Transverse colon (tissue), 4 donors: ENCODE results near the gene ABCB8. TPM values are rescaled to one million over a fixed set of nuclear protein-coding genes. Genes with fewer than 3 reads are reported as not detected.
A peak's percentile ranks its signal among the peaks of the same experiment; 100 is the strongest.

Experiments used
- DNase-seq: peaks from one replicate; pipeline ENCODE4 v3.0.0-alpha.2; 2019
- H3K27ac ChIP-seq, 4 donors: fragments of 200-600 bp; sonication (generic); 2 replicates each; pipeline ENCODE4 v1.5.1; 2016 to 2018; ENCODE audit warnings: inconsistent platforms in 4 of 4
- H3K27me3 ChIP-seq: fragments of 200-600 bp; sonication (generic); 2 replicates; pipeline ENCODE4 v1.5.1; 2017; ENCODE audit warnings: inconsistent platforms
- H3K36me3 ChIP-seq, 4 donors: fragments of 200-600 bp; sonication (generic); 2 replicates each; pipeline ENCODE4 v1.5.1; 2017 to 2019; ENCODE audit warnings: inconsistent platforms in 4 of 4
- H3K4me1 ChIP-seq, 4 donors: fragments of 200-600 bp; sonication (generic); 2 replicates each; pipeline ENCODE4 v1.5.1; 2017 to 2020; ENCODE audit warnings: inconsistent platforms in 4 of 4
- H3K4me3 ChIP-seq, 4 donors: fragments of 200-600 bp; sonication (generic); 1 replicate in 1 of 4; 2 replicates in 3 of 4; pipeline versions ENCODE4 v1.5.1 to v1.6.1; 2017 to 2019; ENCODE audit warnings: inconsistent platforms in 4 of 4
- H3K9me3 ChIP-seq, 2 donors: fragments of 200-600 bp; sonication (generic); 2 replicates each; pipeline ENCODE4 v1.5.1; 2017 to 2019; ENCODE audit warnings: inconsistent platforms in 2 of 2
- CTCF ChIP-seq, 5 experiments: fragments of 200-600 bp in 3 of 5; fragments of 450-650 bp in 2 of 5; sonication (generic) in 3 of 5; IDR thresholded peaks; 1 replicate in 2 of 5; 2 replicates in 3 of 5; pipeline ENCODE4 v1.5.1; 2016 to 2017; ENCODE audit warnings: antibody characterized with exemption in 5 of 5, inconsistent platforms in 3 of 5, mild to moderate bottlenecking in 2 of 5, moderate library complexity in 1 of 5
- EP300 ChIP-seq: sonication (generic); formaldehyde crosslinking; IDR thresholded peaks from one replicate; pipeline ENCODE4 v1.6.1; 2017; ENCODE audit warnings: antibody characterized with exemption, low read depth
- POLR2A ChIP-seq: fragments of 450-650 bp; IDR thresholded peaks from one replicate; pipeline ENCODE4 v1.6.1; 2016; ENCODE audit warnings: antibody characterized with exemption, mild to moderate bottlenecking, moderate library complexity
- POLR2AphosphoS5 ChIP-seq, 3 donors: sonication (generic); formaldehyde crosslinking; IDR thresholded peaks; one replicate each; pipeline ENCODE4 v1.6.1; 2016; ENCODE audit warnings: antibody characterized with exemption in 3 of 3
- WGBS, 2 donors: methylation state at CpG; one replicate each; pipeline ENCODE4 v1.1.5; 2018; ENCODE audit warnings: low coverage in 1 of 2; 5-methylcytosine and 5-hydroxymethylcytosine counted together
- in situ Hi-C, 4 donors: fragments of 200-750 bp; cut with MboI; loops; one replicate each; pipeline versions ENCODE4 v1.15.0 to v1.15.1; 2017; ENCODE audit warnings: low sequenced_read_pairs in 3 of 4, low pct_ligation_motif_present in 1 of 4, low pct_unique_long_range_greater_than_20kb in 1 of 4
- intact Hi-C: fragments of 100-400 bp; cut with DNase I; formaldehyde crosslinking; loops from one replicate; pipeline ENCODE4 v1.15.1; 2023; ENCODE audit warnings: low total_unique reads
- total RNA-seq, 4 donors: library from RNA; depleted of rRNA; stranded (reverse); fragments of >200 nt; gene quantifications; one replicate each; pipeline ENCODE4 v1.1.0, GENCODE V29; 2016

Gene ABCB8
- total RNA-seq, 4 donors from 2014 or later: 33.3 to 76.4 (median 51.4) TPM

- DNase-seq: no peak
- peaks cover 20 to 50% (median 36%) of the 10 kb centered on the region in 4 donors for H3K4me1 ChIP-seq
- no peaks in the 10 kb centered on the region for H3K27me3 ChIP-seq
- no peak for TF ChIP-seq POLR2A
- no peak for TF ChIP-seq CTCF (IDR thresholded peaks at IDR 0.05)
- no peak for TF ChIP-seq POLR2AphosphoS5 (IDR thresholded peaks at IDR 0.05)
- TF ChIP-seq EP300: no peak
- intact Hi-C loops (loop anchor here (5.0 kb wide), 1 partner anchor 479 kb away; no protein-coding TSS in a partner anchor), in situ Hi-C loops (no loop called here)
- H3K9me3 ChIP-seq: no peaks in the 10 kb centered on the region
- H3K4me3 ChIP-seq: no peak overlapping the region
- WGBS, 2 donors: 89% methylated on average over 7 of the region's 7 CpGs; no CpG with 5 or more reads in 1 of the 2 donors
- peak overlapping the region in 2 of 4 donors; percentile 86 to 92 for H3K27ac ChIP-seq
- H3K36me3 ChIP-seq: no peaks in the 10 kb centered on the region
These were observed 62.8 kb downstream of the ABCB8 start for GRCh38 chr7:151091003-151091402.

DNA sequence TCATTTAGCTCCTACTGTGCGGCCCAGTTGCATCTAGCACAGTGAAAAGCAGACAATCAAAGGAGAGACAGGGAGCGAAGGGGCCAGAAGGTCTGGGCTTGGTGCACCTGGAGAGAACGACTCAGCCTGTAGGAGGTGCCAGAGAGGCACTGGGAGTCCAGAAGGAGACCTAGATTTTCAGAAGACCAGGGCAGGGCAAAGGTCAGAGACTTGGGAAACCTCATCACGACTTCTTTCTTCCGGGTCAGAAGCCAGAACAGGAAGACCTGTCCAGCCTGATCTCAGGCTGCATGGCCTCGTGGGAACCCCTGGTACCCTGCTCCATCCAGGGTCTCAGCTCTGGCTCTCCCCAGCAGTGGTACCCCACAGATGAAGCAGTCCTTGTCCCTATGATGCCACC is 63.2 kb downstream of the ABCB8 start:
- peak; percentile 69 for DNase-seq
- Histone ChIP-seq H3K9me3 (no peaks in the 10 kb centered on the region), H3K4me1 (peaks cover 20 to 50% (median 36%) of the 10 kb centered on the region in 4 donors), H3K27ac (peak overlapping the region in 1 of 4 donors; percentile 11), H3K4me3 (no peak overlapping the region), H3K27me3 (no peaks in the 10 kb centered on the region), H3K36me3 (no peaks in the 10 kb centered on the region)
- no peak for TF ChIP-seq POLR2AphosphoS5 (IDR thresholded peaks at IDR 0.05)
- TF ChIP-seq CTCF (IDR thresholded peaks at IDR 0.05): peak; percentile 43 to 58 (median 52)
- no peak for TF ChIP-seq POLR2A
- no peak for TF ChIP-seq EP300
- WGBS, 2 donors: 43% methylated on average over 6 of the region's 6 CpGs; no CpG with 5 or more reads in 1 of the 2 donors
- intact Hi-C loops: loop anchor here (5.0 kb wide), 1 partner anchor 479 kb away; no protein-coding TSS in a partner anchor
- in situ Hi-C loops: no loop called here

DNA sequence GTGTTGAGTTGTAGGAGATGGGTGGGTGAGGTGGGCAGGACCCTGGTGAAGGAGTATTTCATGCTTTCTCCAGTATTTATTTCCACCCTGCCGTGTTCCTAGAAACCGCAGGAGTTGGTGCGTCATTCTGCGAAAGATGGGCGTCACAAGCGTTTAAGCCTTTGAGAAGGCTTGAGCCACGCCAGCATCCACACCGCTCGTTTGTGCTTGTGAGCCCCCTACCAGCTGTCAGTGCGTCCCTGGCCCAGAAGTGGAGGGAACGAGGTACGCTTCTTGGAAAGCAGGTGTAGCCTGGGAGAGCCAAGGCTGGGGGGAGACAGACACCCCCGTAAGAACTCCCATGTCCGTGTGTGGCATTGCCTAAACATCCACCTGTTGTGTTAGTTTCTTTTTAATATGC is 63.7 kb downstream of the ABCB8 start:
- 76 to 85% methylated on average over 5 to 14 of the region's 14 CpGs for WGBS, 2 donors
- H3K36me3 ChIP-seq: no peaks in the 10 kb centered on the region
- TF ChIP-seq POLR2AphosphoS5 (IDR thresholded peaks at IDR 0.05): no peak
- no peak for TF ChIP-seq POLR2A
- TF ChIP-seq CTCF (IDR thresholded peaks at IDR 0.05): no peak
- no peak for TF ChIP-seq EP300

DNA sequence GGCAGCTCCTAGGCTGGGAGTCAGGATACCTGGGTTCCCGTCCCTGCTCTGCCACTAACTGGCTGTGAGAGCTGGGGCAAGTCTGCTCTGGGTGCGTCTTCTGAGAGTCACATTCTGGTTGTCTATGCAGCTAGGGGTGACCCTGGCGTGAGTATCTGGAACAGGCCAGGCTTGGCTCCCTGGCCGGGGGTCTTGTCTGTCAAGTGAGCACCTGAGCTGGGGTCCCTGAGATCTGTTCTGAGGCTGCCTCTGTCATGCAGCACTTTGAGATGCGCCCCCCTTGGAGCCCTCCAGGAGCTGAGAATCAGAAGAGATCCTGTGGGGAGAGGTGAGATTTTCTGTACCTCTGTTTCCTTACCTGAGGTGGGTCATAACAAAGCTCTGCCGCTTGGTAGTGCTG is 65.5 kb downstream of the ABCB8 start:
- no peak for TF ChIP-seq POLR2AphosphoS5 (IDR thresholded peaks at IDR 0.05)
- TF ChIP-seq CTCF (IDR thresholded peaks at IDR 0.05): no peak
- TF ChIP-seq POLR2A: no peak
- TF ChIP-seq EP300: no peak
- in situ Hi-C loops (no loop called here), intact Hi-C loops (loop anchor here (5.0 kb wide), 1 partner anchor 481 kb away; no protein-coding TSS in a partner anchor)
- Histone ChIP-seq H3K9me3 (no peaks in the 10 kb centered on the region), H3K36me3 (no peaks in the 10 kb centered on the region), H3K27me3 (no peaks in the 10 kb centered on the region), H3K27ac (no peak overlapping the region), H3K4me1 (peaks cover 9 to 33% (median 23%) of the 10 kb centered on the region in 4 donors), H3K4me3 (no peak overlapping the region)
- DNase-seq: no peak
- 94% methylated on average over 6 of the region's 6 CpGs; no CpG with 5 or more reads in 1 of the 2 donors for WGBS, 2 donors

More for the DNA sequence above, 63.7 kb downstream of the ABCB8 start:
- H3K27ac ChIP-seq: peak overlapping the region in 1 of 4 donors; percentile 11
- no peaks in the 10 kb centered on the region for H3K9me3 ChIP-seq
- no peaks in the 10 kb centered on the region for H3K27me3 ChIP-seq
- DNase-seq: no peak
- in situ Hi-C loops (no loop called here), intact Hi-C loops (loop anchor here (5.0 kb wide), 1 partner anchor 480 kb away; no protein-coding TSS in a partner anchor)
- no peak overlapping the region for H3K4me3 ChIP-seq
- peaks cover 20 to 50% (median 36%) of the 10 kb centered on the region in 4 donors for H3K4me1 ChIP-seq
